Measurements from ENCODE around the gene IPO4.

GRCh38 chr14:24172261-24172860 is 16.3 kb downstream of the IPO4 start:
- TF ChIP-seq CTCF (IDR thresholded peaks at IDR 0.05): no peak
- no peak for TF ChIP-seq POLR2A (IDR thresholded peaks at IDR 0.05)

Measured in ovary (tissue), 3 donors.